ENCODE measurements around the gene RCAN1. TPM values are rescaled to one million over a fixed set of nuclear protein-coding genes. Genes with fewer than 3 reads are reported as not detected.

RCAN1 gene
- total and polyA plus RNA-seq, 10 donors, result 5.3 to 28.6 (median 14.7) TPM

DNA sequence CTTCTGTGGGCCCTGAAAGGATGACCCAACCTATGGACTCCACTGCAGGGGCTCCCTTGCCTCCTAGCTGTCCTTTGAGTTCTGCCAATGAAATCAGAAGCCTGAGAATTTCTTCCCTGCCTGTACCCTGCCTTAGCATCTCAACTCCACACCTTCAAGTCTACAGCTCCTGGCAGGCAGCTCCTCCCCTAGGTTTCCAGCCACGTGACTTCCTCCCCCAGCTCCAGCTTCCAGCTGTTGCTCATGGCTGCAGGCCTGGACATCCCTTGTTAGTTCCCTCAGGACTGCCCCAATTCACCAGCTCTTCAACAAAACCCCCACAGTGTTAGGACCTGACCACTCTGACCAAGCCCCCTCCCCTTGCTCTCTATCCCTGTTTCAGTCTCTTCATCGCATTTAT, 2.4 kb downstream of the RCAN1 start:
- Histone ChIP-seq H3K9me3 (no peaks in the 10 kb centered on the region), H3K4me1 (peaks cover 0 to 34% (median 22%) of the 10 kb centered on the region in 6 donors), H3K27me3 (replicated peaks in 1 of 7) (no peaks in the 10 kb centered on the region), H3K27ac (no peak overlapping the region), H3K4me3 (no peak overlapping the region), H3K36me3 (no peaks in the 10 kb centered on the region)
- 71 to 89% (median 84%) methylated on average over 2 of the region's 2 CpGs for WGBS, 5 donors
- no peak for TF ChIP-seq POLR2A (IDR thresholded peaks at IDR 0.05)
- TF ChIP-seq, protein P1, sequence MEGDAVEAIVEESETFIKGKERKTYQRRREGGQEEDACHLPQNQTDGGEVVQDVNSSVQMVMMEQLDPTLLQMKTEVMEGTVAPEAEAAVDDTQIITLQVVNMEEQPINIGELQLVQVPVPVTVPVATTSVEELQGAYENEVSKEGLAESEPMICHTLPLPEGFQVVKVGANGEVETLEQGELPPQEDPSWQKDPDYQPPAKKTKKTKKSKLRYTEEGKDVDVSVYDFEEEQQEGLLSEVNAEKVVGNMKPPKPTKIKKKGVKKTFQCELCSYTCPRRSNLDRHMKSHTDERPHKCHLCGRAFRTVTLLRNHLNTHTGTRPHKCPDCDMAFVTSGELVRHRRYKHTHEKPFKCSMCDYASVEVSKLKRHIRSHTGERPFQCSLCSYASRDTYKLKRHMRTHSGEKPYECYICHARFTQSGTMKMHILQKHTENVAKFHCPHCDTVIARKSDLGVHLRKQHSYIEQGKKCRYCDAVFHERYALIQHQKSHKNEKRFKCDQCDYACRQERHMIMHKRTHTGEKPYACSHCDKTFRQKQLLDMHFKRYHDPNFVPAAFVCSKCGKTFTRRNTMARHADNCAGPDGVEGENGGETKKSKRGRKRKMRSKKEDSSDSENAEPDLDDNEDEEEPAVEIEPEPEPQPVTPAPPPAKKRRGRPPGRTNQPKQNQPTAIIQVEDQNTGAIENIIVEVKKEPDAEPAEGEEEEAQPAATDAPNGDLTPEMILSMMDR (IDR thresholded peaks at IDR 0.05 in 8 of 11, conservative IDR thresholded peaks at IDR 0.05 in 3 of 11), result no peak
- TF ChIP-seq POLR2AphosphoS5 (IDR thresholded peaks at IDR 0.05), result no peak
- no peak for DNase-seq
- intact Hi-C loops (cut with DNase I; ENCODE audit: low total_unique reads), result no loop called here

DNA sequence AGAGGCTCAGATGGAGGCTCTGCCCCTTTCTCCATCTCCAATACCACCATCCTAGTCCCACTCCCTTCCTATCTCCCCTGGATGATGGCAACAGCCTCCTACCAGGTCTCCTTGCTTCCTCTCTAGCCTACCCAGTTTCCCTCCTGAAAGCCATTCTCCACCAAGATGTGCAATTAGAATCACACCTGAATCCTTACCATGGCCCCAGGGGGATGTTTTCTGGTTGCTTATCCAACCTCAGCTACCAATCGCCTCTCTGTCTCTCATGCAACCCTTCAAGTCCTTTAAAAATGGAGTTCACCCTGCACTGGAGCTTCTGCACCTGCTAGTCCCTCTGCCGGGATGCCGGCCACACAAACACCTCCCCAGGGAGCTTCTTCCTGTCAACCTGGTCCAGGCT, 2.9 kb downstream of the RCAN1 start:
- Histone ChIP-seq H3K36me3 (no peaks in the 10 kb centered on the region), H3K27me3 (replicated peaks in 1 of 7) (no peaks in the 10 kb centered on the region), H3K4me3 (no peak overlapping the region), H3K9me3 (no peaks in the 10 kb centered on the region), H3K4me1 (peaks cover 0 to 34% (median 22%) of the 10 kb centered on the region in 6 donors), H3K27ac (no peak overlapping the region)
- WGBS, 5 donors, result 72 to 86% (median 84%) methylated on average over 3 of the region's 3 CpGs
- no peak for DNase-seq
- intact Hi-C loops (cut with DNase I; ENCODE audit: low total_unique reads), result no loop called here
- TF ChIP-seq, protein P1 (IDR thresholded peaks at IDR 0.05 in 8 of 11, conservative IDR thresholded peaks at IDR 0.05 in 3 of 11), result no peak
- TF ChIP-seq POLR2AphosphoS5 (IDR thresholded peaks at IDR 0.05) (no peak), POLR2A (IDR thresholded peaks at IDR 0.05) (no peak)

DNA sequence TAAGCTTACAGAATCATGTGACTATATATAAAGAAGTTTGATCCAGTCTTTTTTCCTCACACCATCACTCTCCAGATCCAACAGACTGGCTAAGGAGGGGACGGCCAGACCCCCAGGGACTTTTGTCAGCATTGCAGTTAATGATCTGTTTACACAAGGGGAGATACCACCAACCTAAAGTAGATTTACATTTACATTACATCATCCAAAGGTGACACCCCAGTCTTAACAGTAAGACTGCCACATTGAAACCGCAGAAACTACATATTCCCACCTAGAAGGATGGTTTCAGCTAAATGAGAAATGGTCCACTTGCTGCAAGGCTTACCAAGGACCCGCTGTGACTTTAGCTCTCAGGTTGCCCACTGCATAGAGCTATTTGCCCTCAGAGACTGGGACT, 3.4 kb downstream of the RCAN1 start:
- Histone ChIP-seq H3K4me1 (peaks cover 0 to 34% (median 22%) of the 10 kb centered on the region in 6 donors), H3K9me3 (peaks cover 0 to 3% (median 0%) of the 10 kb centered on the region in 8 donors), H3K27me3 (replicated peaks in 1 of 7) (no peaks in the 10 kb centered on the region), H3K36me3 (no peaks in the 10 kb centered on the region), H3K4me3 (no peak overlapping the region), H3K27ac (no peak overlapping the region)
- intact Hi-C loops (cut with DNase I; ENCODE audit: low total_unique reads), result no loop called here
- no peak for TF ChIP-seq POLR2AphosphoS5 (IDR thresholded peaks at IDR 0.05)
- TF ChIP-seq, protein P1 (IDR thresholded peaks at IDR 0.05 in 8 of 11, conservative IDR thresholded peaks at IDR 0.05 in 3 of 11), result no peak
- no peak for TF ChIP-seq POLR2A (IDR thresholded peaks at IDR 0.05)
- DNase-seq, result no peak
- WGBS, 5 donors, result 84 to 92% (median 90%) methylated on average over 3 of the region's 3 CpGs

DNA sequence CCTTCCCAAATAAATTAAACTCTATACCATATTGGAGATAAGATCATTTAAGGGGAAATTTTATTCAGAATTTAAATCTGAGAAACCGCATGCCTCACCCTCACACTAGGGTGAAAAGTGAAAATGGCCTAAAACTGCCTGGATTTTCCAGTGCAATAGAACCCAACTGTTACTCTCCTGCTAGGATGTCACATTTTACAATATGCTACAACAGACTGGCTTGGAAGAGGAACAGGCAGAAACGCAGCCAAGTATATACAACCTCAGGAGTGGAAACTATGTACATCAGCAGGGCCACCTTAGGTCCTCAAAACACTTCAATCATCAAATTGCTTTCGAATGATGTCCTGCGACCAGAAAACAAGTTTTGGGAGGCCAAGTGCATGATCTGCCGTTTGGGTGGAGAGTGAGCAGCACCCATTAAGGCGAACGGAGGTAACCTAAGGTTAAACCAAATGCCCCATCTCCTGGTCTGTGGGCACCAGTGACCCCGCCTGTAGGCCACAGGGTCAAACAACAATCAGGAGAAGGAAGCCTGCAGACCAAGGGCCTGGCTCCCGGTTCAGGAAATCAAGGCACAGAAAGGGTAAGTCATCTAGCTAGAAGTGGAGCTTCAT, 4.9 kb downstream of the RCAN1 start:
- DNase-seq, result no peak
- Histone ChIP-seq H3K36me3 (no peaks in the 10 kb centered on the region), H3K4me1 (peaks cover 0 to 27% (median 16%) of the 10 kb centered on the region in 6 donors), H3K27ac (no peak overlapping the region), H3K9me3 (peaks cover 0 to 4% (median 0%) of the 10 kb centered on the region in 8 donors), H3K4me3 (no peak overlapping the region), H3K27me3 (replicated peaks in 1 of 7) (no peaks in the 10 kb centered on the region)
- 82 to 87% (median 84%) methylated on average over 9 of the region's 9 CpGs for WGBS, 5 donors
- intact Hi-C loops (cut with DNase I; ENCODE audit: low total_unique reads), result no loop called here
- TF ChIP-seq POLR2A (IDR thresholded peaks at IDR 0.05), result no peak
- TF ChIP-seq, protein P1 (IDR thresholded peaks at IDR 0.05 in 8 of 11, conservative IDR thresholded peaks at IDR 0.05 in 3 of 11), result no peak
- TF ChIP-seq POLR2AphosphoS5 (IDR thresholded peaks at IDR 0.05), result no peak
